ENCODE measurements around the gene STAG2. TPM values are rescaled to one million over a fixed set of nuclear protein-coding genes. Genes with fewer than 3 reads are reported as not detected.

STAG2 gene
- total and polyA plus RNA-seq, 8 donors: 11.1 to 175 (median 26.1) TPM

DNA sequence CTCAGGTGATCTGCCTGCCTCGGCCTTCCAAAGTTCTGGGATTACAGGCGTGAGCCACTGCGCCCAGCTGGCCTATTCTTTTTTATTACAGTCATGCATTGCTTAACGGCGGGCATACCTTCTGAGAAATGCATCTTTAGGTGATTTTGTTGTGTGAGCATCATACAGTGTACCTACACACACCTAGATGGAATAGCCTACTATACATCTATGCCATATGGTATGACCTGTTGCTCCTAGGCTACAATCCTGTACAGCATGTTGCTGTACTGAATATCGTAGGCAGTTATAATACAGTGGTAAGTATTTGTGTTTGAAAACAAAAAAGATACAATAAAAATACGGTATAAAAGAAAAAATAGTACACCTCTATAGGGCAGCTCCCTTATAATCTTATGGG is 6.0 kb downstream of the STAG2 start:
- H3K4me3 ChIP-seq: no peak overlapping the region
- H3K27me3 ChIP-seq: no peaks in the 10 kb centered on the region
- H3K9me3 ChIP-seq: no peaks in the 10 kb centered on the region
- 85 to 94% (median 88%) methylated on average over 7 of the region's 7 CpGs for WGBS, 5 donors
- H3K27ac ChIP-seq: no peak overlapping the region
- peaks cover 0 to 62% (median 27%) of the 10 kb centered on the region in 4 donors for H3K4me1 ChIP-seq
- intact Hi-C loops (cut with DNase I; ENCODE audit: low total_unique reads): no loop called here
- TF ChIP-seq, protein P1, sequence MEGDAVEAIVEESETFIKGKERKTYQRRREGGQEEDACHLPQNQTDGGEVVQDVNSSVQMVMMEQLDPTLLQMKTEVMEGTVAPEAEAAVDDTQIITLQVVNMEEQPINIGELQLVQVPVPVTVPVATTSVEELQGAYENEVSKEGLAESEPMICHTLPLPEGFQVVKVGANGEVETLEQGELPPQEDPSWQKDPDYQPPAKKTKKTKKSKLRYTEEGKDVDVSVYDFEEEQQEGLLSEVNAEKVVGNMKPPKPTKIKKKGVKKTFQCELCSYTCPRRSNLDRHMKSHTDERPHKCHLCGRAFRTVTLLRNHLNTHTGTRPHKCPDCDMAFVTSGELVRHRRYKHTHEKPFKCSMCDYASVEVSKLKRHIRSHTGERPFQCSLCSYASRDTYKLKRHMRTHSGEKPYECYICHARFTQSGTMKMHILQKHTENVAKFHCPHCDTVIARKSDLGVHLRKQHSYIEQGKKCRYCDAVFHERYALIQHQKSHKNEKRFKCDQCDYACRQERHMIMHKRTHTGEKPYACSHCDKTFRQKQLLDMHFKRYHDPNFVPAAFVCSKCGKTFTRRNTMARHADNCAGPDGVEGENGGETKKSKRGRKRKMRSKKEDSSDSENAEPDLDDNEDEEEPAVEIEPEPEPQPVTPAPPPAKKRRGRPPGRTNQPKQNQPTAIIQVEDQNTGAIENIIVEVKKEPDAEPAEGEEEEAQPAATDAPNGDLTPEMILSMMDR (IDR thresholded peaks at IDR 0.05): no peak
- TF ChIP-seq POLR2A (IDR thresholded peaks at IDR 0.05) (no peak), EP300 (IDR thresholded peaks at IDR 0.05) (no peak), POLR2AphosphoS5 (IDR thresholded peaks at IDR 0.05) (no peak)
- no peak for DNase-seq
- H3K36me3 ChIP-seq: no peaks in the 10 kb centered on the region

DNA sequence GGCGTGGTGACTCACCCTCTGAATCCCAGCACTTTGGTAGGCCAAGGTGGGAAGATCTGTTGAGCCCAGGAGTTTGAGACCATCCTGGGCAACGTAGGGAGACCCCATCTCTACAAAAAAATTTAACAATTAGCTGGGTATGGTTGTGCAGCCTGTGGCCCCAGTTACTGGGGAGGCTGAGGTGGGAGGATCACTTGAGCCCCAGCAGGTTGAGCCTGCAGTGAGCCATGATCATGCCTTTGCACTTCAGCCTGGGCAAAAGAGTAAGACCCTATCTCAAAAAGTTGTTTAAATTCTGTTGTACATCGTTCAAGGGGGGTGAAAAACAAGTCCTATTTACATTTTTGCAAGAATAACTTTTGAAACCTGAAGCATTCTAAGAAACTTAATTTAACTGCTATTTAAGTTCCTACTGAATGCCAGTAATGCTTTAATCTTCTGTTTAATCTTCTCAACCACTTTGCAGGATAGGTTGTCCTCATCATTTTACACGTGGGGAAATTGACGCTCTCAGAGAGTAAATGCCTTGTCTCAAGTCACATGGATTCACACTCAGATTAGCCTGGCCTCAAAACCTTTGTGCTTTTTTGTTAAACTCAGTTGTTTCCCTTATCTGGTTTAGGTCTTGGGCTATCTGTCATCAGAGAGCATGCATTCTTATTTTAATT is 7.0 kb downstream of the STAG2 start:
- TF ChIP-seq, protein P1 (IDR thresholded peaks at IDR 0.05): no peak
- no peak for TF ChIP-seq POLR2AphosphoS5 (IDR thresholded peaks at IDR 0.05)
- TF ChIP-seq POLR2A (IDR thresholded peaks at IDR 0.05): no peak
- TF ChIP-seq EP300 (IDR thresholded peaks at IDR 0.05): no peak
- no peak overlapping the region for H3K27ac ChIP-seq
- no peaks in the 10 kb centered on the region for H3K27me3 ChIP-seq
- no peak for DNase-seq
- H3K4me1 ChIP-seq: peaks cover 0 to 63% (median 29%) of the 10 kb centered on the region in 4 donors
- no peak overlapping the region for H3K4me3 ChIP-seq
- WGBS, 5 donors: 41 to 58% (median 50%) methylated on average over 5 of the region's 5 CpGs
- no peaks in the 10 kb centered on the region for H3K9me3 ChIP-seq
- intact Hi-C loops (cut with DNase I; ENCODE audit: low total_unique reads): no loop called here
- no peaks in the 10 kb centered on the region for H3K36me3 ChIP-seq

- Histone ChIP-seq H3K9me3 (no peaks in the 10 kb centered on the region), H3K4me3 (no peak overlapping the region), H3K27me3 (no peaks in the 10 kb centered on the region), H3K36me3 (no peaks in the 10 kb centered on the region), H3K4me1 (peaks cover 0 to 72% (median 33%) of the 10 kb centered on the region in 4 donors), H3K27ac (no peak overlapping the region)
- TF ChIP-seq POLR2A (IDR thresholded peaks at IDR 0.05): no peak
- TF ChIP-seq, protein P1 (IDR thresholded peaks at IDR 0.05): no peak
- no peak for TF ChIP-seq POLR2AphosphoS5 (IDR thresholded peaks at IDR 0.05)
- no peak for TF ChIP-seq EP300 (IDR thresholded peaks at IDR 0.05)
- no peak for DNase-seq
- intact Hi-C loops (cut with DNase I; ENCODE audit: low total_unique reads): no loop called here
- 67 to 79% (median 71%) methylated on average over 5 of the region's 5 CpGs for WGBS, 5 donors
Measured at GRCh38 chrX:123971982-123972381, 10.5 kb downstream of the STAG2 start.

- Histone ChIP-seq H3K27me3 (no peaks in the 10 kb centered on the region), H3K36me3 (no peaks in the 10 kb centered on the region), H3K4me1 (peaks cover 0 to 57% (median 26%) of the 10 kb centered on the region in 4 donors), H3K4me3 (no peak overlapping the region), H3K27ac (no peak overlapping the region), H3K9me3 (no peaks in the 10 kb centered on the region)
- WGBS, 5 donors: 33 to 51% (median 43%) methylated on average over 2 to 3 of the region's 3 CpGs
- TF ChIP-seq, protein P1 (IDR thresholded peaks at IDR 0.05): no peak
- TF ChIP-seq EP300 (IDR thresholded peaks at IDR 0.05) (no peak), POLR2AphosphoS5 (IDR thresholded peaks at IDR 0.05) (no peak), POLR2A (IDR thresholded peaks at IDR 0.05) (no peak)
- DNase-seq: no peak
- intact Hi-C loops (cut with DNase I; ENCODE audit: low total_unique reads): no loop called here
Measured at GRCh38 chrX:123973921-123974320, 12.4 kb downstream of the STAG2 start.

All from stomach (tissue), 9 donors.